OCI-LY7 (cell line): ENCODE data around the gene TRAPPC6A. TPM values are rescaled to one million over a fixed set of nuclear protein-coding genes. Genes with fewer than 3 reads are reported as not detected.
A peak's percentile ranks its signal among the peaks of the same experiment; 100 is the strongest.

Experiments
- BruUV-seq: library from RNA; stranded (reverse); fragments of 400-500 nt; replicated peaks from 2 replicates; lab custom pipeline; 2021; lab: Mats Ljungman, UMichigan
- CTCF ChIA-PET: fragments of 300-600 bp; sonication (Branson Sonifier 250); formaldehyde crosslinking; loops from one replicate; lab custom pipeline; 2022; ENCODE audit warnings: antibody characterized with exemption; ENCODE audit not compliant: unreplicated experiment; lab: Charles Lee
- POLR2A ChIA-PET: fragments of 300-600 bp; sonication (Branson Sonifier 250); formaldehyde crosslinking; loops from one replicate; lab custom pipeline; 2022; ENCODE audit warnings: antibody characterized with exemption; lab: Charles Lee
- DNase-seq: peaks from one replicate; pipeline ENCODE4 v3.0.0-alpha.2; 2015; ENCODE audit warnings: low spot score
- H2AFZ ChIP-seq: fragments of 200-600 bp; sonication (generic), shearing (Covaris generic); 2 replicates; pipeline ENCODE4 v1.6.1; 2014; ENCODE audit warnings: mild to moderate bottlenecking, antibody characterized with exemption, low read length, moderate library complexity
- H3K27ac ChIP-seq: fragments of 200-600 bp; sonication (generic); 2 replicates; pipeline ENCODE4 v1.5.1; 2014; ENCODE audit warnings: mixed run types, low read depth, mild to moderate bottlenecking, moderate library complexity, low read length, inconsistent platforms; ENCODE audit not compliant: poor library complexity, severe bottlenecking
- H3K36me3 ChIP-seq: fragments of 200-600 bp; sonication (generic); 2 replicates; pipeline ENCODE4 v1.6.1; 2014; ENCODE audit warnings: mild to moderate bottlenecking, antibody characterized with exemption, low read length, moderate library complexity, mixed read lengths; ENCODE audit not compliant: insufficient read depth
- H3K4me1 ChIP-seq: fragments of 200-600 bp; sonication (generic); 2 replicates; pipeline ENCODE4 v1.5.1; 2014; ENCODE audit warnings: mild to moderate bottlenecking, low read length; ENCODE audit not compliant: insufficient read depth, poor library complexity, severe bottlenecking
- H3K4me2 ChIP-seq: fragments of 200-600 bp; sonication (generic); 2 replicates; pipeline ENCODE4 v1.6.1; 2014; ENCODE audit warnings: mild to moderate bottlenecking, low read length
- H3K4me3 ChIP-seq: fragments of 200-600 bp; sonication (generic); 2 replicates; pipeline ENCODE4 v1.5.1; 2014; ENCODE audit warnings: mild to moderate bottlenecking, low read depth, low read length; ENCODE audit not compliant: poor library complexity, severe bottlenecking
- H3K79me2 ChIP-seq: fragments of 200-600 bp; sonication (generic); 2 replicates; pipeline ENCODE4 v1.6.1; 2016; ENCODE audit warnings: low read depth, mild to moderate bottlenecking, low read length, moderate library complexity, mixed read lengths; ENCODE audit not compliant: insufficient read depth
- H3K9me2 ChIP-seq: fragments of 200-600 bp; sonication (generic); 2 replicates; pipeline ENCODE4 v1.6.1; 2016; ENCODE audit warnings: mild to moderate bottlenecking, low read length, mixed read lengths; ENCODE audit not compliant: insufficient read depth
- H3K9me3 ChIP-seq: fragments of 200-600 bp; sonication (generic); 2 replicates; pipeline ENCODE4 v1.6.1; 2014; ENCODE audit warnings: mild to moderate bottlenecking, mixed run types, low read length, mixed read lengths
- H4K20me1 ChIP-seq: fragments of 200-600 bp; sonication (generic); 2 replicates; pipeline ENCODE4 v1.6.1; 2014; ENCODE audit warnings: mild to moderate bottlenecking, antibody characterized with exemption, low read length, moderate library complexity, mixed read lengths; ENCODE audit not compliant: insufficient read depth
- CTCF ChIP-seq: fragments of 200-600 bp; sonication (generic); conservative IDR thresholded peaks from 2 replicates; pipeline ENCODE4 v1.5.1; 2014; ENCODE audit warnings: mild to moderate bottlenecking, antibody characterized with exemption, low read length, moderate library complexity, mixed read lengths
- EZH2phosphoT487 ChIP-seq: fragments of 200-600 bp; sonication (generic); IDR thresholded peaks from 2 replicates; pipeline ENCODE4 v1.6.1; 2018; ENCODE audit warnings: low read depth, borderline replicate concordance, mild to moderate bottlenecking, mixed run types, antibody characterized with exemption, low read length, moderate library complexity, mixed read lengths
- intact Hi-C: fragments of 100-400 bp; cut with micrococcal nuclease; formaldehyde crosslinking; loops from one replicate; pipeline ENCODE4 v1.10.0; 2022; ENCODE audit not compliant: unreplicated experiment
- total RNA-seq, 2 experiments: library from RNA; depleted of rRNA in 1 of 2; stranded (reverse); fragments of >200 nt in 1 of 2; shearing (Covaris generic) in 1 of 2; gene quantifications; 2 replicates each; pipeline ENCODE4 v1.2.3, GENCODE V29; 2014 to 2022

Gene TRAPPC6A
- total RNA-seq, 2 experiments from 2014 or later, result 55.6 to 70.9 TPM

- POLR2A ChIA-PET, result no interaction called here
- BruUV-seq, result no TSS peak
- H3K27ac ChIP-seq, result no peak overlapping the region
- H3K9me3 ChIP-seq, result no peaks in the 10 kb centered on the region
- no peaks in the 10 kb centered on the region for H3K79me2 ChIP-seq
- H3K36me3 ChIP-seq, result no peaks in the 10 kb centered on the region
- intact Hi-C loops, result no loop called here
- no peak overlapping the region for H3K4me3 ChIP-seq
- TF ChIP-seq EZH2phosphoT487 (no peak), CTCF (no peak)
- CTCF ChIA-PET, result no interaction called here
- no peaks in the 10 kb centered on the region for H3K4me1 ChIP-seq
- H2AFZ ChIP-seq, result no peak overlapping the region
- DNase-seq, result no peak
- H4K20me1 ChIP-seq, result no peaks in the 10 kb centered on the region
- no peaks in the 10 kb centered on the region for H3K9me2 ChIP-seq
- no peak overlapping the region for H3K4me2 ChIP-seq
These were observed 24.6 kb upstream of the TRAPPC6A start for GRCh38 chr19:45202637-45203036.

GRCh38 chr19:45200568-45200967 is 22.5 kb upstream of the TRAPPC6A start:
- intact Hi-C loops, result no loop called here
- no peaks in the 10 kb centered on the region for H3K36me3 ChIP-seq
- no peak overlapping the region for H2AFZ ChIP-seq
- no peaks in the 10 kb centered on the region for H3K9me3 ChIP-seq
- no peaks in the 10 kb centered on the region for H3K79me2 ChIP-seq
- no TSS peak for BruUV-seq
- CTCF ChIA-PET, result no interaction called here
- DNase-seq, result no peak
- H3K4me1 ChIP-seq, result no peaks in the 10 kb centered on the region
- H3K27ac ChIP-seq, result no peak overlapping the region
- POLR2A ChIA-PET, result interaction anchor here (0.6 to 1.1 kb wide), 2 partner anchors 138 to 159 kb away, joined by 3 to 4 read pairs; no protein-coding TSS in a partner anchor
- H3K4me2 ChIP-seq, result no peak overlapping the region
- H3K4me3 ChIP-seq, result no peak overlapping the region
- H4K20me1 ChIP-seq, result no peaks in the 10 kb centered on the region
- no peak for TF ChIP-seq EZH2phosphoT487
- peak; percentile 28; the same call in 1 of the 2 replicates for TF ChIP-seq CTCF
- H3K9me2 ChIP-seq, result no peaks in the 10 kb centered on the region

- intact Hi-C loops, result no loop called here
- Histone ChIP-seq H3K27ac (no peak overlapping the region), H2AFZ (no peak overlapping the region), H3K4me2 (no peak overlapping the region), H3K4me1 (no peaks in the 10 kb centered on the region), H3K36me3 (no peaks in the 10 kb centered on the region), H3K4me3 (no peak overlapping the region), H3K9me2 (no peaks in the 10 kb centered on the region), H4K20me1 (no peaks in the 10 kb centered on the region), H3K79me2 (no peaks in the 10 kb centered on the region), H3K9me3 (no peaks in the 10 kb centered on the region)
- no peak for TF ChIP-seq CTCF
- TF ChIP-seq EZH2phosphoT487, result no peak
- no TSS peak for BruUV-seq
- DNase-seq, result no peak
- CTCF ChIA-PET, result no interaction called here
- POLR2A ChIA-PET, result no interaction called here
These were observed 17.7 kb upstream of the TRAPPC6A start for GRCh38 chr19:45195764-45196163.
